Smooth muscle cell (in vitro differentiated cells): ENCODE results near the gene ARHGAP27. TPM values are rescaled to one million over a fixed set of nuclear protein-coding genes. Genes with fewer than 3 reads are reported as not detected.

Source experiments
- DNase-seq: peaks from one replicate; lab custom pipeline; 2025; ENCODE audit not compliant: unreplicated experiment; lab: John Stamatoyannopoulos, UW
- H2AFZ ChIP-seq: fragments of 200-600 bp; sonication (generic); 2 replicates; pipeline ENCODE4 v1.6.0; 2016; ENCODE audit warnings: antibody characterized with exemption, low read depth, mild to moderate bottlenecking
- H3F3A ChIP-seq: fragments of 200-600 bp; sonication (generic); 2 replicates; pipeline ENCODE4 v1.6.0; 2017; ENCODE audit warnings: antibody characterized with exemption, low read depth
- H3K27ac ChIP-seq: fragments of 200-600 bp; sonication (generic); 2 replicates; pipeline ENCODE4 v1.5.1; 2016; ENCODE audit warnings: low read depth, mild to moderate bottlenecking
- H3K27me3 ChIP-seq: fragments of 200-600 bp; sonication (generic); 2 replicates; pipeline ENCODE4 v1.6.1; 2016; ENCODE audit warnings: low read depth, mild to moderate bottlenecking
- H3K36me3 ChIP-seq: fragments of 200-600 bp; sonication (generic); 2 replicates; pipeline ENCODE4 v1.5.1; 2016; ENCODE audit warnings: low read depth
- H3K4me1 ChIP-seq: fragments of 200-600 bp; sonication (generic); 2 replicates; pipeline ENCODE4 v1.5.1; 2016; ENCODE audit warnings: low read depth
- H3K4me2 ChIP-seq: fragments of 200-600 bp; sonication (generic); 2 replicates; pipeline ENCODE4 v1.6.0; 2016; ENCODE audit warnings: mild to moderate bottlenecking
- H3K4me3 ChIP-seq: fragments of 200-600 bp; sonication (generic); 2 replicates; pipeline ENCODE4 v1.5.1; 2016; ENCODE audit warnings: mild to moderate bottlenecking
- H3K79me2 ChIP-seq: fragments of 200-600 bp; sonication (generic); 2 replicates; pipeline ENCODE4 v1.6.0; 2016; ENCODE audit warnings: low read depth, mild to moderate bottlenecking
- H3K9ac ChIP-seq: fragments of 200-600 bp; sonication (generic); 2 replicates; pipeline ENCODE4 v1.6.0; 2016; ENCODE audit warnings: low read depth
- H3K9me3 ChIP-seq: fragments of 200-600 bp; sonication (generic); replicated peaks from 2 replicates; pipeline ENCODE4 v1.5.1; 2016; ENCODE audit warnings: low read depth
- H4K20me1 ChIP-seq: fragments of 200-600 bp; sonication (generic); 2 replicates; pipeline ENCODE4 v1.6.0; 2016; ENCODE audit warnings: low read depth
- CTCF ChIP-seq: fragments of 200-600 bp; sonication (generic); IDR thresholded peaks from 2 replicates; pipeline ENCODE4 v1.5.1; 2017; ENCODE audit warnings: borderline replicate concordance, mild to moderate bottlenecking, antibody characterized with exemption; ENCODE audit not compliant: insufficient read depth, poor library complexity, severe bottlenecking
- WGBS: methylation state at CpG from one replicate; pipeline ENCODE4 v1.1.7; 2016; ENCODE audit warnings: low lambda C conversion rate; 5-methylcytosine and 5-hydroxymethylcytosine counted together
- polyA plus RNA-seq: library from polyadenylated mRNA; unstranded; fragments of >200 nt; fragmentation: Nextera tagmentation; extraction: Ambion mirVana; gene quantifications from 2 replicates; pipeline ENCODE4 v1.2.1, GENCODE V29; 2016
- total RNA-seq: library from RNA; depleted of rRNA; stranded (reverse); fragments of >200 nt; gene quantifications from 2 replicates; pipeline ENCODE4 v1.2.3, GENCODE V29; 2014

The ARHGAP27 gene
- total and polyA plus RNA-seq, 2 experiments from 2014 or later = 3.6 to 3.7 TPM

- Histone ChIP-seq H3K27me3 (no peaks in the 10 kb centered on the region), H3K4me1 (no peaks in the 10 kb centered on the region), H3F3A (no peaks in the 10 kb centered on the region), H4K20me1 (no peaks in the 10 kb centered on the region), H3K27ac (no peak overlapping the region), H3K4me3 (no peak overlapping the region), H3K36me3 (no peaks in the 10 kb centered on the region), H3K9ac (no peak overlapping the region), H3K79me2 (no peaks in the 10 kb centered on the region), H3K4me2 (no peak overlapping the region), H3K9me3 (no peaks in the 10 kb centered on the region), H2AFZ (no peak overlapping the region)
- TF ChIP-seq CTCF = no peak
- WGBS = 88% methylated on average over 4 of the region's 4 CpGs
- no peak for DNase-seq
Observed at GRCh38 chr17:45361976-45362375, 70.7 kb downstream of the ARHGAP27 start.

GRCh38 chr17:45361451-45361850 is 71.2 kb downstream of the ARHGAP27 start:
- no peaks in the 10 kb centered on the region for H3K79me2 ChIP-seq
- H3K27me3 ChIP-seq = no peaks in the 10 kb centered on the region
- 98% methylated on average over 3 of the region's 3 CpGs for WGBS
- H3K4me2 ChIP-seq = no peak overlapping the region
- no peak for TF ChIP-seq CTCF
- H3K9me3 ChIP-seq = no peaks in the 10 kb centered on the region
- no peaks in the 10 kb centered on the region for H3K4me1 ChIP-seq
- H2AFZ ChIP-seq = no peak overlapping the region
- H3K9ac ChIP-seq = no peak overlapping the region
- no peaks in the 10 kb centered on the region for H3K36me3 ChIP-seq
- H4K20me1 ChIP-seq = no peaks in the 10 kb centered on the region
- H3K4me3 ChIP-seq = no peak overlapping the region
- no peak overlapping the region for H3K27ac ChIP-seq
- DNase-seq = no peak
- H3F3A ChIP-seq = no peaks in the 10 kb centered on the region

GRCh38 chr17:45357364-45357997 is 75.2 kb downstream of the ARHGAP27 start:
- DNase-seq = no peak
- WGBS = 93% methylated on average over 5 of the region's 5 CpGs
- no peak for TF ChIP-seq CTCF
- H4K20me1 ChIP-seq = no peaks in the 10 kb centered on the region
- H3K4me3 ChIP-seq = no peak overlapping the region
- no peaks in the 10 kb centered on the region for H3K79me2 ChIP-seq
- H3K4me1 ChIP-seq = no peaks in the 10 kb centered on the region
- H3F3A ChIP-seq = no peaks in the 10 kb centered on the region
- no peak overlapping the region for H3K4me2 ChIP-seq
- H3K9me3 ChIP-seq = no peaks in the 10 kb centered on the region
- no peaks in the 10 kb centered on the region for H3K36me3 ChIP-seq
- no peak overlapping the region for H3K27ac ChIP-seq
- H2AFZ ChIP-seq = no peak overlapping the region
- H3K27me3 ChIP-seq = no peaks in the 10 kb centered on the region
- H3K9ac ChIP-seq = no peak overlapping the region

- no peak for TF ChIP-seq CTCF
- no peaks in the 10 kb centered on the region for H3K79me2 ChIP-seq
- H3K27ac ChIP-seq = no peak overlapping the region
- H3K9ac ChIP-seq = no peak overlapping the region
- no peaks in the 10 kb centered on the region for H3K27me3 ChIP-seq
- H4K20me1 ChIP-seq = no peaks in the 10 kb centered on the region
- no peaks in the 10 kb centered on the region for H3F3A ChIP-seq
- H3K4me2 ChIP-seq = no peak overlapping the region
- DNase-seq = no peak
- 72% methylated on average over 2 of the region's 2 CpGs for WGBS
- no peaks in the 10 kb centered on the region for H3K36me3 ChIP-seq
- no peak overlapping the region for H2AFZ ChIP-seq
- H3K9me3 ChIP-seq = peaks cover 6% of the 10 kb centered on the region
- no peaks in the 10 kb centered on the region for H3K4me1 ChIP-seq
- H3K4me3 ChIP-seq = no peak overlapping the region
Observed at GRCh38 chr17:45355087-45355486, 77.6 kb downstream of the ARHGAP27 start.
